Measurements from ENCODE around the gene SLC25A33.

SLC25A33 gene

DNA sequence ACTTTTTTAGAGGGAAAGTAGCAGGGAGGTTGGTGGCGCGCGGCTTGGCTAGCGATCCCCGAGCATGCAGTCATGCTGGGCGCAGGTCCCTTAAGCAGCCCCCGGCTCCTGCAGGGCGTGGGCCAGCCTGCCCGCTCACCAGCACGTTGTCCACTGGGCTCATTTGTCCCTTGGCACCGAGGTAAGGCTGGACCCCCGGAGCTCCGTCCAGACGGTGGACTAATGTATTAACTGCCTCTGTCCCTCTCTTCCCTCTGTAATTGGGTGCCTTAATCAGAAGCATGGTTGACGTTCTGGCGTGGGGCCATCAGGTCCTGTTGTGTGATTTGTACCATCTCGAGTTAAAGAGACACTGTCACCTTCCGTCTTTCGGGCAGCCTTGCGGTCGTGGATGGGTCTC lies 67.2 kb downstream of the SLC25A33 start:
- Histone ChIP-seq H3K9ac (ENCODE audit: low read depth, low read length) (no peak overlapping the region), H3K4me2 (ENCODE audit: low read length) (no peak overlapping the region), H3K9me3 (replicated peaks; ENCODE audit: low read length) (no peaks in the 10 kb centered on the region), H3K36me3 (ENCODE audit: insufficient read depth, low read length) (peaks cover 22% of the 10 kb centered on the region), H3K4me3 (ENCODE audit: low read length) (no peak overlapping the region), H3K27me3 (ENCODE audit: control insufficient read depth, insufficient read depth, low read length) (no peaks in the 10 kb centered on the region), H3K4me1 (ENCODE audit: control insufficient read depth, insufficient read depth, low read length) (no peaks in the 10 kb centered on the region)

DNA sequence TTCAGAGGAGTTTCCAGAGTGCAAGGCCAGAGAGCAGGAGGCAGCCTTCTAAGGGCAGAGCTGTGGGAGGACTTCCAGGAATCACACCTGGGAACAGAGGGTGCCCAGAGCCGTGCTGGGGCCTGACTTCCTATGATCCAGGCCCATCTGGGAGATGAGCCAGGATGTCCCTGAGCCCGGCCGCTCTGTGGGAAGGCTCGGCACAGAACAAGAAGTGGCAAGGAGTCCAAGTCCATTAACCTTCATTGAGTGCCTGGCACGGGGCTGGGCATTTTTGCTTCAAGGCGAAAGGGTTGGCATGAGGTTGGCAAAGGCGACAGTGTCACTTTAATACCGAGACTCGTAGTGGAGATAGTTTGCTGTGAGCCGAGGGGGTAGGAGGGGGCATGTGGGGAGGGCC lies 67.7 kb downstream of the SLC25A33 start:
- H3K4me2 ChIP-seq (ENCODE audit: low read length): no peak overlapping the region
- H3K4me3 ChIP-seq (ENCODE audit: low read length): no peak overlapping the region
- H3K36me3 ChIP-seq (ENCODE audit: insufficient read depth, low read length): peaks cover 22% of the 10 kb centered on the region
- no peaks in the 10 kb centered on the region for H3K9me3 ChIP-seq (replicated peaks; ENCODE audit: low read length)
- H3K9ac ChIP-seq (ENCODE audit: low read depth, low read length): no peak overlapping the region
- no peaks in the 10 kb centered on the region for H3K4me1 ChIP-seq (ENCODE audit: control insufficient read depth, insufficient read depth, low read length)
- no peaks in the 10 kb centered on the region for H3K27me3 ChIP-seq (ENCODE audit: control insufficient read depth, insufficient read depth, low read length)

DNA sequence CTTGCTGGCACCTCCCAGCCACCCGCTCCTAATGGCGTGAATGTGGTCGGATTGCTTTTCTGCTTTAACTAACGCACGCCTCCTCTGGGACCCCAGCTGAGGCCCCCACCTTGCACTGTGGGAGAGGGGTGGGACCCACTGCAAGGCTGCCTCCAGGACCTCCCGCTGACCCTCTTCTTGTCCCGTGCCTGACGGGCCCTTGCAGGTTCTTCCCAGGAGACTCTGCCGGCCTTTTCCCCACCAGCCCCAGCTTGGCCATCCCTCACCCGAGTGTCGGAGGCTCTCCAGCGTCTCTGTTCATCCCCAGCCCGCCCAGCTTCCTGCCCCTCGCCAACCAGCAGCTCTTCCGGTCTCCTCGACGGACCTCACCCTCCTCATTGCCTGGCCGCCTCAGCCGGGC lies 68.1 kb downstream of the SLC25A33 start:
- no peaks in the 10 kb centered on the region for H3K27me3 ChIP-seq (ENCODE audit: control insufficient read depth, insufficient read depth, low read length)
- H3K4me2 ChIP-seq (ENCODE audit: low read length): no peak overlapping the region
- H3K4me3 ChIP-seq (ENCODE audit: low read length): no peak overlapping the region
- H3K4me1 ChIP-seq (ENCODE audit: control insufficient read depth, insufficient read depth, low read length): no peaks in the 10 kb centered on the region
- H3K9me3 ChIP-seq (replicated peaks; ENCODE audit: low read length): no peaks in the 10 kb centered on the region
- peaks cover 21% of the 10 kb centered on the region for H3K36me3 ChIP-seq (ENCODE audit: insufficient read depth, low read length)
- H3K9ac ChIP-seq (ENCODE audit: low read depth, low read length): no peak overlapping the region

DNA sequence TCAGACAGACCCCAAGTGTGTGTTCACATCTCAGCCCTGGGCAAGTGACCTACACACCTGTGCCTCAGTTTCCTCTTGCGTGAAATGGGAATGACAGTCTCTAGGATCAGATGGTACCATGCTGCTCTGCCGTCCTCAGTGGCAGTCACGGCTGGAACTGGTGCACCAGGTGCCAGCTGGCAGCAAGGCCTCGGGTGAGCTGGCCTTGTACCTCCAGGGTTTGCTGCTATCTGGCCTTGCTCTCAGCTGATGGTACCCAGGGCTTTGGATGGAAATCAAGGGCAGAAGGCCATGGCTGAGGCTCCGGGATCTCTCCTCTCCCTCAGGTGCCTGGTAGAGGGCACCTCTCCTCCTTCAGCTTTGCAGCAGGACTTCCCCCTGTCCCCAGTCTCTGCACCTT lies 70.7 kb downstream of the SLC25A33 start:
- Histone ChIP-seq H3K36me3 (ENCODE audit: insufficient read depth, low read length) (peaks cover 33% of the 10 kb centered on the region), H3K27me3 (ENCODE audit: control insufficient read depth, insufficient read depth, low read length) (no peaks in the 10 kb centered on the region)

GRCh38 chr1:9610548-9610947 lies 71.3 kb downstream of the SLC25A33 start:
- Histone ChIP-seq H3K27me3 (ENCODE audit: control insufficient read depth, insufficient read depth, low read length) (no peaks in the 10 kb centered on the region), H3K9ac (ENCODE audit: low read depth, low read length) (no peak overlapping the region), H3K9me3 (replicated peaks; ENCODE audit: low read length) (no peaks in the 10 kb centered on the region), H3K4me1 (ENCODE audit: control insufficient read depth, insufficient read depth, low read length) (no peaks in the 10 kb centered on the region), H3K4me2 (ENCODE audit: low read length) (no peak overlapping the region), H3K4me3 (ENCODE audit: low read length) (no peak overlapping the region), H3K36me3 (ENCODE audit: insufficient read depth, low read length) (peaks cover 33% of the 10 kb centered on the region)

More for the DNA sequence above, 70.7 kb downstream of the SLC25A33 start:
- H3K4me3 ChIP-seq (ENCODE audit: low read length): no peak overlapping the region
- no peaks in the 10 kb centered on the region for H3K4me1 ChIP-seq (ENCODE audit: control insufficient read depth, insufficient read depth, low read length)
- H3K9ac ChIP-seq (ENCODE audit: low read depth, low read length): no peak overlapping the region
- H3K4me2 ChIP-seq (ENCODE audit: low read length): no peak overlapping the region
- no peaks in the 10 kb centered on the region for H3K9me3 ChIP-seq (replicated peaks; ENCODE audit: low read length)

- peaks cover 33% of the 10 kb centered on the region for H3K36me3 ChIP-seq (ENCODE audit: insufficient read depth, low read length)
- no peaks in the 10 kb centered on the region for H3K27me3 ChIP-seq (ENCODE audit: control insufficient read depth, insufficient read depth, low read length)
- no peak overlapping the region for H3K4me3 ChIP-seq (ENCODE audit: low read length)
- H3K4me2 ChIP-seq (ENCODE audit: low read length): no peak overlapping the region
- H3K4me1 ChIP-seq (ENCODE audit: control insufficient read depth, insufficient read depth, low read length): no peaks in the 10 kb centered on the region
- H3K9me3 ChIP-seq (replicated peaks; ENCODE audit: low read length): no peaks in the 10 kb centered on the region
- no peak overlapping the region for H3K9ac ChIP-seq (ENCODE audit: low read depth, low read length)
Observed at GRCh38 chr1:9611716-9612115, 72.5 kb downstream of the SLC25A33 start.

DNA sequence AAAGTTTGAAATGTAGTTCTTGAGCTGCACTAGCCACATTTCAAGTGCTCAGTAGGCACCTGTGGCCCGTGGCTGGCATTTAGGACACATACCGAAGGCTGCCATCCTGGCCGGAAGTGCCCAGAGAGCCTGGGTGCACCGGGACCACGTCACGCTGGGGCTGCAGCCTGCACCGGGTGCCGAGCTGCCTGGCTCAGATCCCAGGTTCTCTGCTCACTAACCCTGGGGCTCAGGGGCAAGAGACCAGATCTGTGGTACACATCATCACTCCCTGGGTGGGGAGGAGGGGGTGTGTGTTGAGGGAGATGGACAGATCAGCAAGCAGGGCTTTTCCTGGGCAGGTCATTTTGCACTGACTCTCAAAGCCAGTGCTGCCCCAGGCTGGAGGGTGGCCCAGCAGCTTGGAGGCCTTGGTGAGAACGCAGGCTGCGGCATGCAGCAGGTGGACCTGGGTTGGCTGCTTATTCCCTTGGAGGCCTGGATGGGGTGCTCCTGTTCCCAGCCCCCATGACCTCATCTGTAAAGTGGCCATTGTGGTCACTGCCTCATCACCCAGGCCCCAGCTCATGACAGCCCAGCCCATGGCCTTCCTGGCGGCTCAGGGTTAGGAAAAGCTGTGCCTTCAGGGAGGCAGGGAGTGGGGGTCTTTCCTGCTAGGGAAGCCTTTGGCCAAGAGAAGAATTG lies 73.0 kb downstream of the SLC25A33 start:
- Histone ChIP-seq H3K9me3 (replicated peaks; ENCODE audit: low read length) (no peaks in the 10 kb centered on the region), H3K36me3 (ENCODE audit: insufficient read depth, low read length) (peaks cover 33% of the 10 kb centered on the region), H3K4me3 (ENCODE audit: low read length) (no peak overlapping the region), H3K27me3 (ENCODE audit: control insufficient read depth, insufficient read depth, low read length) (no peaks in the 10 kb centered on the region), H3K9ac (ENCODE audit: low read depth, low read length) (no peak overlapping the region), H3K4me2 (ENCODE audit: low read length) (no peak overlapping the region), H3K4me1 (ENCODE audit: control insufficient read depth, insufficient read depth, low read length) (no peaks in the 10 kb centered on the region)

DNA sequence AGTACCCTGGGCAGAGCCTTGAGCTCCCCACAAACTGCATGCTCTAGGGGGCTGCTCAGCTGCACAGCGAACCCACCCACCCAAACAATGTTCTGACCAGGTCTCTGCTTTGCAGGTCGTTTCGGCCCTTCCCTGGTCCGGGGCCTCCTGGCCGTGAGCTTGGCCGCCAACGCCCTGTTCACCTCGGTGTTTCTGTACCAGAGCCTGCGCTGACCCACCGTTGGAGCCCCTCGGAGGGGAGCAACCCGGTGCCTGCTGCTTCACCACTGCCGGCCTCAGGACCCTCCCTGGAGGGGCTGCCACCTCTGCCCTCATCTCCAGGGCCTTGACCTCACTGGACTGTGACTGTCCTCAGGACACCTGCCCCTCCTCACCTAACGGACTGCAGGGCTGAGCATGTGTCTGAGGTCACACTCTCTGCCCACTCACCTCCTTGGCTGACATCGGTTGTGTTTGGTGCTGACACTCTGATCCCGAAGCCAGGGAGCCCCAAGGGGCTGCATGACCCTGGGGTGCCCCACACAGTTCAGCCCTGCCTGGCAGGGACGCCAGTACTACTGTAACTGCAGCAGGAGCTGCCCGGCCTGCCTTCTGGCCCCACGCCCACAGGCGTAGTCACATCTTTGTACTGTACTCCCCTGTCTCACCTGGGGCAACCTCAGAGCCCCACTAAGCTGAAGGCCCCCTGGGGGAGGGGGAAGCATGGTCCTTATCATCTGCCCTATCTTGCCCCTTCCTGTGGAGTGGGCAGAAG lies 73.8 kb downstream of the SLC25A33 start:
- H3K9ac ChIP-seq (ENCODE audit: low read depth, low read length): no peak overlapping the region
- H3K4me1 ChIP-seq (ENCODE audit: control insufficient read depth, insufficient read depth, low read length): no peaks in the 10 kb centered on the region
- H3K9me3 ChIP-seq (replicated peaks; ENCODE audit: low read length): no peaks in the 10 kb centered on the region
- no peaks in the 10 kb centered on the region for H3K27me3 ChIP-seq (ENCODE audit: control insufficient read depth, insufficient read depth, low read length)
- no peak overlapping the region for H3K4me3 ChIP-seq (ENCODE audit: low read length)
- peaks cover 31% of the 10 kb centered on the region for H3K36me3 ChIP-seq (ENCODE audit: insufficient read depth, low read length)
- no peak overlapping the region for H3K4me2 ChIP-seq (ENCODE audit: low read length)

DNA sequence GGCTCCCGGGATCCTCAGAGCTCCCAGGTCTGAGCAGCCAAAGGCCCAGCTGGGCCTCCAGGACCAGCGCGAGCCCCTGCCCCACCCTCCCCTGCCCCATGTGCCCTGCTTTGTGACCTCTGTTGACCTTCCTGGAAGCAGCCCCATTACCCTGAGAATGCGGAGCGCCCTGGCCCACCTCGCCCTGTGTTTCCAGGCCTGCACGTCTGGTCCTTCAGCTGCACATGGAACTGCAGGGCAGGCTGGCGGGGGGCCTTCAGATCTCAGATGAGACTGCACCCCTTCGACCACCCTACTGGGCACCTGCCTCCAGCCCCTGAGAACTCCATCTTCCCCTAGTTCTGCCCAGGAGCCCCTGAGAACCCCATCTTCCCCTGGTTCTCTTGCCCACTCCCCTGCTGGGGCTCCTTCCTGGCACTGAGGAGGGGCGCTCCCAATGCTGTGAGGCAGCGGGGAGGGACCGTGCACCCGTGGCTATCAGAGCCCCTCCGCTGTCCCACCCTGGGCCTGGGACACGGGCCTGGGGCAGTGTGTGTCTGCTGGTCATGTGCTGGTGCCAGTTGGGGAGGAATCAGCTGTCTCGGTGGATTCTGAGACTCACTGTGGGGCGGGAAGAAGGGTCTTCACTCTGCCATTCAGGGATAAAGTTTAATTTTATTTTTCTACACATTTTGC lies 74.5 kb downstream of the SLC25A33 start:
- no peak overlapping the region for H3K4me2 ChIP-seq (ENCODE audit: low read length)
- H3K9me3 ChIP-seq (replicated peaks; ENCODE audit: low read length): no peaks in the 10 kb centered on the region
- H3K4me1 ChIP-seq (ENCODE audit: control insufficient read depth, insufficient read depth, low read length): no peaks in the 10 kb centered on the region
- H3K36me3 ChIP-seq (ENCODE audit: insufficient read depth, low read length): peaks cover 31% of the 10 kb centered on the region
- H3K27me3 ChIP-seq (ENCODE audit: control insufficient read depth, insufficient read depth, low read length): peaks cover 1% of the 10 kb centered on the region
- H3K9ac ChIP-seq (ENCODE audit: low read depth, low read length): no peak overlapping the region
- H3K4me3 ChIP-seq (ENCODE audit: low read length): no peak overlapping the region

- H3K4me1 ChIP-seq (ENCODE audit: control insufficient read depth, insufficient read depth, low read length): no peaks in the 10 kb centered on the region
- no peak overlapping the region for H3K4me3 ChIP-seq (ENCODE audit: low read length)
- H3K9ac ChIP-seq (ENCODE audit: low read depth, low read length): no peak overlapping the region
Observed at GRCh38 chr1:9615316-9616063, 76.2 kb downstream of the SLC25A33 start.

More at GRCh38 chr1:9615316-9616063, 76.2 kb downstream of the SLC25A33 start:
- Histone ChIP-seq H3K36me3 (ENCODE audit: insufficient read depth, low read length) (peaks cover 24% of the 10 kb centered on the region), H3K9me3 (replicated peaks; ENCODE audit: low read length) (no peaks in the 10 kb centered on the region), H3K4me2 (ENCODE audit: low read length) (no peak overlapping the region), H3K27me3 (ENCODE audit: control insufficient read depth, insufficient read depth, low read length) (peaks cover 8% of the 10 kb centered on the region)
